RWPE2 (cell line): ENCODE results near the gene NPAT.
"Not testable (repeated sequence)": the region's sequence is repeated elsewhere in the genome, so short reads cannot be mapped to it uniquely, and the experiment has no call there.

Experiments used
- ATAC-seq: fragments of 200-7000 bp; cut with Tn5 transposase; 3 replicates; pipeline ENCODE4 v1.9.1; 2021; ENCODE audit warnings: low read depth
- DNase-seq: peaks from one replicate; pipeline ENCODE4 v3.0.0-alpha.2; 2020; ENCODE audit warnings: low spot score
- H3K27ac ChIP-seq: fragments of 450-650 bp; 2 replicates; pipeline ENCODE4 v1.5.1; 2017; ENCODE audit warnings: mild to moderate bottlenecking; ENCODE audit not compliant: poor library complexity, severe bottlenecking
- H3K27me3 ChIP-seq: fragments of 250-450 bp; sonication (Bioruptor Pico); 2 replicates; pipeline ENCODE4 v1.5.1; 2021; ENCODE audit warnings: mild to moderate bottlenecking, moderate library complexity; ENCODE audit not compliant: insufficient read depth, poor library complexity, severe bottlenecking
- H3K36me3 ChIP-seq: fragments of 250-450 bp; sonication (Bioruptor Pico); 2 replicates; pipeline ENCODE4 v1.5.1; 2020; ENCODE audit warnings: low read depth, mild to moderate bottlenecking, moderate library complexity
- H3K4me1 ChIP-seq: fragments of 250-450 bp; sonication (Bioruptor Pico); 2 replicates; pipeline ENCODE4 v1.5.1; 2021; ENCODE audit warnings: mild to moderate bottlenecking, moderate library complexity; ENCODE audit not compliant: insufficient read depth, poor library complexity, severe bottlenecking
- H3K4me3 ChIP-seq: fragments of 250-450 bp; sonication (Bioruptor Pico); 2 replicates; pipeline ENCODE4 v1.5.1; 2021; ENCODE audit warnings: mild to moderate bottlenecking, moderate library complexity; ENCODE audit not compliant: severe bottlenecking
- H3K9me3 ChIP-seq: fragments of 250-450 bp; sonication (Bioruptor Pico); 2 replicates; pipeline ENCODE4 v1.5.1; 2021; ENCODE audit warnings: mild to moderate bottlenecking, moderate library complexity; ENCODE audit not compliant: severe bottlenecking
- TF ChIP-seq, protein P1 (sequence below): fragments of 450-650 bp; IDR thresholded peaks from one replicate; pipeline ENCODE4 v1.5.1; 2017; ENCODE audit warnings: mild to moderate bottlenecking, moderate library complexity; ENCODE audit not compliant: poor library complexity, severe bottlenecking

NPAT gene

DNA sequence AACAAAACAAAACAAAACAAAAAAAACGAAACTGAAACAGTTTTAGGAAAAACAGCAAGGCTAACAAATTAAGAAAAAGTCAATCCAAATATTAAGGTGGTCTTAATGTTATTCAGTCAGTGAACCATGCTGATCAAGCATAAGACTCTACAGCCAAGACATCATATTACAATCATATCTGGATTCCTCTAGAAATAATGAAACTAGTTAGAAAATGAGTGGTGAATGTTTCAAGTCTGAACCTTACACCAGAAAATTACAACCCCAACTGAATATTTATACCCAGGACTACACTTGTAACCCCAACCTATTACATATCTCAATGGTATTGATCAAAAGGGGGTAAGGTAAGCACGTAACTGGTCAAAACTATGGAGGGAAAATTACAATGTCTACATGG, 52.3 kb downstream of the NPAT start:
- no peak for ATAC-seq
- no peak for DNase-seq
- no peak overlapping the region for H3K4me3 ChIP-seq
- H3K27ac ChIP-seq = no peak overlapping the region
- H3K9me3 ChIP-seq = no peaks in the 10 kb centered on the region
- TF ChIP-seq, protein P1, sequence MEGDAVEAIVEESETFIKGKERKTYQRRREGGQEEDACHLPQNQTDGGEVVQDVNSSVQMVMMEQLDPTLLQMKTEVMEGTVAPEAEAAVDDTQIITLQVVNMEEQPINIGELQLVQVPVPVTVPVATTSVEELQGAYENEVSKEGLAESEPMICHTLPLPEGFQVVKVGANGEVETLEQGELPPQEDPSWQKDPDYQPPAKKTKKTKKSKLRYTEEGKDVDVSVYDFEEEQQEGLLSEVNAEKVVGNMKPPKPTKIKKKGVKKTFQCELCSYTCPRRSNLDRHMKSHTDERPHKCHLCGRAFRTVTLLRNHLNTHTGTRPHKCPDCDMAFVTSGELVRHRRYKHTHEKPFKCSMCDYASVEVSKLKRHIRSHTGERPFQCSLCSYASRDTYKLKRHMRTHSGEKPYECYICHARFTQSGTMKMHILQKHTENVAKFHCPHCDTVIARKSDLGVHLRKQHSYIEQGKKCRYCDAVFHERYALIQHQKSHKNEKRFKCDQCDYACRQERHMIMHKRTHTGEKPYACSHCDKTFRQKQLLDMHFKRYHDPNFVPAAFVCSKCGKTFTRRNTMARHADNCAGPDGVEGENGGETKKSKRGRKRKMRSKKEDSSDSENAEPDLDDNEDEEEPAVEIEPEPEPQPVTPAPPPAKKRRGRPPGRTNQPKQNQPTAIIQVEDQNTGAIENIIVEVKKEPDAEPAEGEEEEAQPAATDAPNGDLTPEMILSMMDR = no peak
- H3K4me1 ChIP-seq = no peaks in the 10 kb centered on the region
- peaks cover 79% of the 10 kb centered on the region for H3K36me3 ChIP-seq
- H3K27me3 ChIP-seq = no peaks in the 10 kb centered on the region

- H3K4me1 ChIP-seq = no peaks in the 10 kb centered on the region
- no peak overlapping the region for H3K4me3 ChIP-seq
- H3K27ac ChIP-seq = no peak overlapping the region
- no peaks in the 10 kb centered on the region for H3K9me3 ChIP-seq
- no peak for ATAC-seq
- no peak for DNase-seq
- TF ChIP-seq, protein P1 = no peak
- H3K27me3 ChIP-seq = no peaks in the 10 kb centered on the region
- peaks cover 83% of the 10 kb centered on the region for H3K36me3 ChIP-seq
Observed at GRCh38 chr11:108167624-108168023, 54.8 kb downstream of the NPAT start.

DNA sequence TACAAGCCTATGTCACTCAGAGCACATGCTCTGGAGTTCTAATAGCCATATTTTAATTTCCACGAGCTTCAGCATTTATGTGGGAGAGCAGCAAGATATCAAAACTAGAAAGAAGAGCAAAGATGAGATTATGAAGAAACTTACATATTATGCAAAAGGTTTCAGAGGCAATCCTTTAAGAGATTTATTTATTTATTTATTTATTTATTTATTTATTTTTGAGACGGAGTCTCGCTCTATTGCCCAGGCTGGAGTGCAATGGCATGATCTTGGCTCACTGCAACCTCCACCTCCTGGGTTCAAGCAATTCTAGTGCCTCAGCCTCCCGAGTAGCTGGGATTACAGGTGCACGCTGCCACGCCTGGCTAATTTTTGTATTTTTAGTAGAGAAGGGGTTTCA, 59.6 kb downstream of the NPAT start:
- ATAC-seq, H3K27me3 ChIP-seq, H3K27ac ChIP-seq, DNase-seq, H3K4me3 ChIP-seq, H3K9me3 ChIP-seq, H3K4me1 ChIP-seq: not testable (repeated sequence)
- H3K36me3 ChIP-seq = peaks cover 88% of the 10 kb centered on the region

GRCh38 chr11:108160970-108161566, 61.4 kb downstream of the NPAT start:
- Histone ChIP-seq H3K27me3 (no peaks in the 10 kb centered on the region), H3K27ac (no peak overlapping the region), H3K4me3 (no peak overlapping the region), H3K36me3 (peaks cover 79% of the 10 kb centered on the region), H3K9me3 (no peaks in the 10 kb centered on the region), H3K4me1 (no peaks in the 10 kb centered on the region)
- ATAC-seq (no peak), DNase-seq (no peak)
- TF ChIP-seq, protein P1 = no peak

- Histone ChIP-seq H3K36me3 (peaks cover 85% of the 10 kb centered on the region), H3K27ac (no peak overlapping the region), H3K4me1 (no peaks in the 10 kb centered on the region), H3K4me3 (no peak overlapping the region), H3K27me3 (no peaks in the 10 kb centered on the region), H3K9me3 (no peaks in the 10 kb centered on the region)
- no peak for DNase-seq
- no peak for ATAC-seq
- TF ChIP-seq, protein P1 = no peak
Observed at GRCh38 chr11:108154591-108154990, 67.8 kb downstream of the NPAT start.
